AG09309 (cell line): Measurements from ENCODE around the gene WAPL.
A peak's percentile ranks its signal among the peaks of the same experiment; 100 is the strongest.

Source experiments
- DNase-seq: peaks from one replicate; pipeline ENCODE4 v3.0.0-alpha.2; 2010; ENCODE audit warnings: low read depth
- H3K4me3 ChIP-seq: 2 replicates; pipeline ENCODE4 v1.5.1; 2011; ENCODE audit warnings: mild to moderate bottlenecking, low read depth, low read length, moderate library complexity; ENCODE audit not compliant: control insufficient read depth
- CTCF ChIP-seq: IDR thresholded peaks from 2 replicates; pipeline ENCODE4 v1.5.1; 2011; ENCODE audit warnings: mild to moderate bottlenecking, low read depth, low read length, inconsistent platforms; ENCODE audit not compliant: insufficient read depth, control insufficient read depth; ENCODE audit errors: missing control alignments

The WAPL gene

GRCh38 chr10:86523348-86523747 lies 1.8 kb upstream of the WAPL start:
- TF ChIP-seq CTCF, result peak; percentile 34
- H3K4me3 ChIP-seq, result no peak overlapping the region
- no peak for DNase-seq

GRCh38 chr10:86522510-86522855 lies 891 bp upstream of the WAPL start:
- peak; percentile 1 for TF ChIP-seq CTCF
- DNase-seq, result no peak
- peak overlapping the region; percentile 77 for H3K4me3 ChIP-seq

GRCh38 chr10:86520871-86521677 lies 518 bp downstream of the WAPL start:
- no peak for DNase-seq
- peak overlapping the region; percentile 86 for H3K4me3 ChIP-seq
- no peak for TF ChIP-seq CTCF

- H3K4me3 ChIP-seq, result no peak overlapping the region
- no peak for TF ChIP-seq CTCF
- DNase-seq, result no peak
These were observed 2.8 kb downstream of the WAPL start for GRCh38 chr10:86518781-86519180.

GRCh38 chr10:86512137-86512536 lies 9.5 kb downstream of the WAPL start:
- no peak for DNase-seq
- no peak for TF ChIP-seq CTCF
- no peak overlapping the region for H3K4me3 ChIP-seq

- DNase-seq, result no peak
- no peak for TF ChIP-seq CTCF
- H3K4me3 ChIP-seq, result no peak overlapping the region
These were observed 10.3 kb downstream of the WAPL start for GRCh38 chr10:86511027-86511865.
